Muscle of back (tissue), 11 donors: ENCODE measurements around the gene VMO1. TPM values are rescaled to one million over a fixed set of nuclear protein-coding genes. Genes with fewer than 3 reads are reported as not detected.

Source experiments
- DNase-seq, 3 donors: peaks; one replicate each; pipeline versions ENCODE4 v3.0.0 to v3.0.0-alpha.2; 2013
- polyA plus RNA-seq, 10 donors: library from polyadenylated mRNA; unstranded; fragments of 120-200 nt; gene quantifications; one replicate each; pipeline ENCODE4 v1.2.1, GENCODE V29; 2013; ENCODE audit not compliant: insufficient read length in 10 of 10

Gene VMO1
- polyA plus RNA-seq, 10 donors = 3.9 to 8.3 (median 5.8) TPM

DNA sequence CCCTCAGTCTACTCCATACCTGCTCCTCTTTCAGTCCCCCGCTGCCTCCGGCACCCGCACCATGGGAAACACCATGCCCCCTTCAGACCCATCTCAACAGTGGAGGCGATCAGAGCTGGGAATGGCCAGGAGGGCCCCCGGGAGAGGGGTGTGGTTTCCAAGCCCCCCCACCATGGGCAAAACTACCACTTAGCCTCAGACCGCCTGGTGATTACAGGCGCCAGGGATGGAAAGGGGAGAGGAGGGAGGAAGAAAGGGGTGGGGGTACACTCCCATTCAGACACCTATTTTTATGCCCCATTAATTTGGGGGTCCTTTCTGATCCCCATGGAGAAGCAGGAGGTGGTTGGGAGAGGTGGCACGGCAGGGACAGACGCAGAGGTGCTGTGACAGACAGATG is 16.1 kb upstream of the VMO1 start, which contains the start of gene C17orf114:
Gene C17orf114, minus strand, starts transcription at position 101 of the 400 bp plus-strand sequence.
- no peak for DNase-seq

- no peak for DNase-seq
These were observed 14.5 kb upstream of the VMO1 start for GRCh38 chr17:4800462-4801196.

DNA sequence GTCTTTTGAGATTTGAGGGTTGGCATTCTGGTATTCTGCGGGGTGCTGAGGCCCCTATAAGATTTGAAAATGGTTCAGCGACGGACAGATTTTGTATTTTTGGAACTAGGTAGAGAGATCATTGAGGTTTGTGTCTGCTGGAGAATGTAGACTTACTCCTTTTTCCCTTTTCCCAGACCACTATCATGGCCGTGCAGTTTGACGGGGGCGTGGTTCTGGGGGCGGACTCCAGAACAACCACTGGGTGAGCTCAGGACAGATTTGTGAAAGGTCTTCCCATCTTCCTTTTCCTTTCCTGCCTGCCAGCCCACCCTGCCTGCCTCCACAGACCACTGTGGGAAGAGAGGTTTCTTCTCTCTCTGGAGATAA is 10.4 kb upstream of the VMO1 start:
- peak in 1 of 3 donors; percentile 54 for DNase-seq

GRCh38 chr17:4795168-4795567 is 9.0 kb upstream of the VMO1 start:
- DNase-seq = no peak

- DNase-seq = no peak
These were observed 4.5 kb upstream of the VMO1 start for GRCh38 chr17:4790705-4791088.

GRCh38 chr17:4789951-4790704 is 4.0 kb upstream of the VMO1 start:
- peak; percentile 87 to 97 (median 93) for DNase-seq

GRCh38 chr17:4789701-4789950 is 3.5 kb upstream of the VMO1 start:
- DNase-seq = no peak

- peak in 1 of 3 donors; percentile 56 for DNase-seq
These were observed 2.9 kb upstream of the VMO1 start, which contains the start of gene GLTPD2 for GRCh38 chr17:4788807-4789700. GLTPD2 (plus strand) TSS chr17:4788964; CDS start chr17:4789012, 48 bp downstream.

GRCh38 chr17:4788159-4788806 is 2.1 kb upstream of the VMO1 start:
- peak in 1 of 3 donors; percentile 37 for DNase-seq

GRCh38 chr17:4786516-4786915 is 352 bp upstream of the VMO1 start:
- peak in 1 of 3 donors; percentile 62 for DNase-seq

- peak in 1 of 3 donors; percentile 36 for DNase-seq
These were observed 656 bp downstream of the VMO1 start for GRCh38 chr17:4785311-4786105.

- peak in 1 of 3 donors; percentile 11 for DNase-seq
These were observed 3.5 kb downstream of the VMO1 start for GRCh38 chr17:4782652-4783051.

DNA sequence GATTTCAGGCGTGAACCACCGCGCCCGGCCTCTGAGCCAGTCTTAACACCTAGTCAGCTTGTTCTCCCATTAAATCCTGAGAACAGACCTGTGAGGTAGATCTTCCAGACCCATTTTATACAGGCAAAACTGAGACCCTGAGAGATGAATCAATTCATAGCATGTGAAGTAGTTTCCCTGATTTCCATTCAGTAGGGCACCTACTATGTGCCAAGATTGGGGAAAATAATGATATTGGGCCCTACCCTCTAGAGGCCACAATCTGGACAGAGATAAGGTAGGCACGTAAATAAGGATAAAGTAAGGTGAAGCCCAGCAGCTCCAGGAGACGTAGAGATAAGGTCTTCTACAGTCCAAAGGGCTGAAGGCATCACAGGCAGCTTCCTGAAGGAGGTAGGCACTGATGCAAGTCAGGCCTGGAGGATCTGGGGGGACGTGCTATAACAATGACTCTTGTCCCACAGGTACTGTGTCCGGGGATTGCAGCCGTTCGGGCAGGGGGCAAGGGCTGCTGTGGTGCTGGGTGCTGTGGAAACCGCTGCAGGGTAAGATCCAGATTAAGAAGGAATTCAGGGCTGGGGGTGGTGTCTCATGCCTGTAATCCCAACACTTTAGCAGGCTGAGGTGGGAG is 5.7 kb downstream of the VMO1 start:
- DNase-seq = no peak

GRCh38 chr17:4777969-4778760 is 8.0 kb downstream of the VMO1 start:
- no peak for DNase-seq

DNA sequence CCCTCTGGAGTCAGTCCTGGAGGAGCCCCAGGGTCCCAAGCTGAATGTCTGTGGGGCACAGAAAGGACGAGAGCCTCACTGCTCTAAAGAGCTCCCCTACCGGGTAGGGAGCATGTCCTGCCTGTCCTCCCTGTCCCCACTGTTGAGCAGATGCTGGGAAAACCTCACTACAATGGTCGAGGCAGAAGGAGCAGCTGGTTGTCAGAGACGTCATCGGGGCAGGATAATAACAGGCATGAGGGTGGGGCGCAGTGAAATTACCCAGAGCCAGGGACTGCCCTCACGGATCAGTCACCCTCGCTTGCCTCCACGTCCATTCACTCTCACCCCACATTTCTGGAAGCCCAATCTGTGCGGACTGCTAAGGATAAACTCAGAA is 13.9 kb downstream of the VMO1 start:
- no peak for DNase-seq

- DNase-seq = no peak
These were observed 14.5 kb downstream of the VMO1 start, which contains the start of gene TM4SF5 for GRCh38 chr17:4771519-4772234. TM4SF5 (plus strand) TSS chr17:4771886; CDS start chr17:4771923, 37 bp downstream.

DNA sequence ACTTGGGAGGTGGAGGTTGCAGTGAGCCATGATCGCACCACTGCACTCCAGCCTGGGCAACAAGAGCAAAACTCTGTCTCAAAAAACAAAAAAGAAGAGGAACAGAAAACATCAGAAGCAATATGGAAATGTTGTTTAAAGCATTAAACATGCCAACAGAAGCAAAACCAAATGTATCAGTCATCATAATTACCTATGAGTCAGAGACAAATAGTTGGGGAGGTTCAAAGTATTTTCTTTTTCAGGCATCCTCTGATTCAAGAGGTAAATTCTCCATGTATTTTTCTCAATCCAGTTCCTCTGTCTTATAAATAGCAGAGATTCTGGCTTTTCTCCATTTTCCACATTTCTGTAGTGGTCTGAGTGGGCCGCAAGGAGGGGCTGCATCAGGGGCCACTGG is 16.5 kb downstream of the VMO1 start:
- no peak for DNase-seq

GRCh38 chr17:4768298-4768697 is 17.9 kb downstream of the VMO1 start:
- DNase-seq = peak in 1 of 3 donors; percentile 30

- no peak for DNase-seq
These were observed 19.4 kb downstream of the VMO1 start for GRCh38 chr17:4766723-4767122.
